ENCODE data around the gene KLHL28.

DNA sequence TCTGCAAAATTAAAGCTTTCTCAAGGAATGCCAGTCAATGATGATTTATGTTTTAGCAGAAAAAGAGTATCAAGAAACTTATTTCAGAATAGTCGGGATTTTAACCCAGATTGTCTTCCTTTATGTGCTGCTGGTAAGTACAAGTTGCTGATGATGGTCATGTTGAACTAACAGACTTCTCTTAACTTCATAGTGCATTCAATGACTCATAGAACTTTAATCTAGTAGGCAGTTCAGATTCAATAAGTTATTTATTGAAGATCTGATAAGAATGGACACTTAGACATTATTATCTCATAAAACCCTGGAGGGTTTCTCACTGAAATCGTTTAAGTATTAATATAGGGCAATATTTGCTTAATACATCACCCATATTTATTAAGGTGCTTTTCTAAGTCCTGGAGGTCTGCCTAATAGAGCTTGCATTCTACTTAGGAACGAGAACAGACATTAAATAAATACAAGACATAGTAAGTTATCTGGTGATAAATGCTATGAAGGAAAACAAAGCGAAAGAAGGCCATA lies 34.1 kb upstream of the KLHL28 start:
- TF ChIP-seq ZNF565 (CRISPR knock-in tag; conservative IDR thresholded peaks at IDR 0.05; ENCODE audit: low read depth) = no peak
- no peak for TF ChIP-seq BACH2 (CRISPR knock-in tag; IDR thresholded peaks at IDR 0.05; ENCODE audit: borderline replicate concordance)
- no peak for TF ChIP-seq ZNF70 (CRISPR knock-in tag; IDR thresholded peaks at IDR 0.05)
- TF ChIP-seq, protein P1, sequence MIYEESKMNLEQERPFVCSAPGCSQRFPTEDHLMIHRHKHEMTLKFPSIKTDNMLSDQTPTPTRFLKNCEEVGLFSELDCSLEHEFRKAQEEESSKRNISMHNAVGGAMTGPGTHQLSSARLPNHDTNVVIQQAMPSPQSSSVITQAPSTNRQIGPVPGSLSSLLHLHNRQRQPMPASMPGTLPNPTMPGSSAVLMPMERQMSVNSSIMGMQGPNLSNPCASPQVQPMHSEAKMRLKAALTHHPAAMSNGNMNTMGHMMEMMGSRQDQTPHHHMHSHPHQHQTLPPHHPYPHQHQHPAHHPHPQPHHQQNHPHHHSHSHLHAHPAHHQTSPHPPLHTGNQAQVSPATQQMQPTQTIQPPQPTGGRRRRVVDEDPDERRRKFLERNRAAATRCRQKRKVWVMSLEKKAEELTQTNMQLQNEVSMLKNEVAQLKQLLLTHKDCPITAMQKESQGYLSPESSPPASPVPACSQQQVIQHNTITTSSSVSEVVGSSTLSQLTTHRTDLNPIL (CRISPR knock-in tag; IDR thresholded peaks at IDR 0.05; ENCODE audit: low read depth) = no peak

Data from SK-N-SH treated with all-trans-retinoic acid at 6 μM for 48 hours (cell line).